K562 (cell line): ENCODE data around the gene HDAC1. TPM values are rescaled to one million over a fixed set of nuclear protein-coding genes. Genes with fewer than 3 reads are reported as not detected.
A peak's percentile ranks its signal among the peaks of the same experiment; 100 is the strongest.

Experiments
- BACH1 ChIP-seq: fragments of 200-800 bp; sonication (Bioruptor generic); IDR thresholded peaks from 2 replicates; pipeline ENCODE4 v1.6.1; 2016; ENCODE audit warnings: missing genetic modification characterization, missing compliant biosample characterization
- FIP1L1 ChIP-seq: fragments of 200-400 bp; formaldehyde crosslinking; IDR thresholded peaks from 2 replicates; pipeline ENCODE4 v1.6.1; 2018; ENCODE audit warnings: mild to moderate bottlenecking, low read depth, low read length; ENCODE audit not compliant: poor library complexity, severe bottlenecking
- FOXK1 ChIP-seq: sonication (generic); formaldehyde crosslinking; IDR thresholded peaks from 2 replicates; pipeline ENCODE4 v1.8.0; 2022; ENCODE audit warnings: missing genetic modification reagents, mild to moderate bottlenecking, borderline replicate concordance
- GABPA ChIP-seq: fragments of 200-800 bp; sonication (Bioruptor generic); conservative IDR thresholded peaks from 2 replicates; pipeline ENCODE4 v1.6.1; 2016; ENCODE audit warnings: low read depth, missing genetic modification characterization, missing compliant biosample characterization
- KDM4B ChIP-seq, 2 experiments: fragments of 450-650 bp in 1 of 2; sonication (generic) in 1 of 2; IDR thresholded peaks; 2 replicates each; pipeline ENCODE4 v1.6.1; 2016 to 2017; ENCODE audit warnings: borderline replicate concordance in 2 of 2, antibody characterized with exemption in 1 of 2, low read depth in 1 of 2, mild to moderate bottlenecking in 1 of 2
- NFE2 ChIP-seq: IDR thresholded peaks from 2 replicates; pipeline ENCODE4 v1.6.1; 2014; ENCODE audit warnings: antibody characterized with exemption, low read depth
- RBM22 ChIP-seq: fragments of 200-400 bp; formaldehyde crosslinking; IDR thresholded peaks from 2 replicates; pipeline ENCODE4 v1.6.1; 2018; ENCODE audit warnings: low read length, low read depth; ENCODE audit not compliant: poor library complexity, severe bottlenecking
- SMC3 ChIP-seq: conservative IDR thresholded peaks from 2 replicates; pipeline ENCODE4 v1.6.1; 2011; ENCODE audit warnings: low read depth, low read length, improper control_type of control experiment; ENCODE audit not compliant: insufficient read depth
- XRCC4 ChIP-seq: IDR thresholded peaks from one replicate; pipeline ENCODE4 v1.6.1; 2011; ENCODE audit not compliant: insufficient read depth, insufficient read length; ENCODE audit errors: extremely low read depth
- ZEB2 ChIP-seq: fragments of 450-650 bp; IDR thresholded peaks from 2 replicates; pipeline ENCODE4 v1.6.1; 2016
- ZNF143 ChIP-seq: sonication (generic); formaldehyde crosslinking; IDR thresholded peaks from 2 replicates; pipeline ENCODE4 v1.9.0; 2022; ENCODE audit warnings: mild to moderate bottlenecking, missing genetic modification reagents
- polyA plus RNA-seq, 8 experiments: library from polyadenylated mRNA; depleted of rRNA in 4 of 8; stranded (reverse) in 5 of 8; unstranded in 3 of 8; fragments of >200 nt; fragmentation: Nextera tagmentation in 2 of 8; fragmentation: Illumina TruSeq in 1 of 8; extraction: Ambion mirVana in 2 of 8; extraction: Trizol in 1 of 8; gene quantifications; 2 replicates each; pipeline versions ENCODE4 v1.2.1 to v1.2.3, GENCODE V29; 2011 to 2014; ENCODE audit warnings: inconsistent platforms in 1 of 8, missing spikeins in 1 of 8
- total RNA-seq, 7 experiments: library from RNA; depleted of rRNA in 6 of 7; stranded (reverse); fragments of >200 nt in 6 of 7; fragmentation: Illumina TruSeq in 2 of 7; extraction: Trizol in 2 of 7; gene quantifications; 2 replicates each; pipeline versions ENCODE4 v1.2.1 to v1.2.3, GENCODE V29; 2011 to 2021; ENCODE audit warnings: low replicate concordance in 1 of 7
- TF ChIP-seq, protein P1 (sequence below): sonication (generic); formaldehyde crosslinking; IDR thresholded peaks from 2 replicates; pipeline ENCODE4 v1.8.1; 2023; ENCODE audit warnings: mild to moderate bottlenecking, missing genetic modification reagents
- TF ChIP-seq, protein P2 (sequence below): fragments of 250-450 bp; sonication (Bioruptor Pico); IDR thresholded peaks from 2 replicates; pipeline ENCODE4 v1.8.0; 2022; ENCODE audit warnings: inconsistent platforms, mild to moderate bottlenecking, moderate library complexity, borderline replicate concordance

Gene HDAC1
- total and polyA plus RNA-seq, 9 of the 15 experiments (the other 6 are each of a cell fraction or from before 2014, with no cell fraction given) = 169 to 384 (median 193) TPM

DNA sequence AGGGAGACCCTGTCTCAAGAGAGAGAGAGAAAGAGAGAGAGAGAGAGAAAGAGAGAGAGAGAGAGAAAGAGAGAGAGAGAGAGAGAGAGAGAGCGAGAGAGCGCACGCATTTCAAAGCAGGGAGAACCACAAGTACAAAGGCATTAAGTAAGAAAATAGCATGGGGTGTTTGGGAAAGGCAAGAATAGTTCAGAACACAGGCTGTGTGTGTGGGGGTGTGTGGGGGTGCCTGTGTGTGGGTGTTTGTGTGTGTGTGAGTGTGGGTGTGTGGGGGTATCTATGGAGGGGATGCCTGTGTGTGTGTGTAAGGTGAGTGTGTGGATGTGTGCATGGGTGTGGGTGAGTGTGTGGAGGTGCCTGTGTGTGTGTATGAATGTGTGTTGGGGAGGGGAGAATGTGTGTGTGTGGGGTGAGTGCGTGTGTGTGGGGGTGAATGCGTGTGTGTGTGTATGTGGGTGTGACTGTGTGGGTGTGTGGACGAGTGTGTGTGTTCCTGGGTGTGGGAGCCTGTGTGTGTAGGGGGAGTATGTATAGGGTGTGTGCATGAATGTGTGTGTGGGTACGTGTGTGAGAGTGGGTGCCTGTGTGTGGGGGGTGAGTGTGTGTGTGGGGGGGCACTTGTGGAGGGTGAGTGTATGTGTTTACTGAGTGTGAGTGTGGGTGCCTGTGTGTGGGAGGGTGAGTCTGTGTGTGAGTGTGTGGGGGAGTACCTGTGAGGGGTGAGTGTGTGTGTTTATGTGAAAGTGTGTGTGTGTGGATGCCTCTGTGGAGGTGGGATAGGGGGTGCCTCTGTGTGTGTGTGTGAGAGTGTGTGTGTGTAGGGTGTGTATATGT lies 19.1 kb upstream of the HDAC1 start (continued):
- 0 out of 2 replicates have a peak, but pooled peaks have one; percentile 31 for TF ChIP-seq ZEB2
- no peak for TF ChIP-seq BACH1 (tag)
- no peak for TF ChIP-seq FOXK1 (CRISPR knock-in tag)
- TF ChIP-seq RBM22 = no peak
- no peak for TF ChIP-seq GABPA (tag)
- no peak for TF ChIP-seq ZNF143
- TF ChIP-seq SMC3 = no peak
- TF ChIP-seq, protein P1, sequence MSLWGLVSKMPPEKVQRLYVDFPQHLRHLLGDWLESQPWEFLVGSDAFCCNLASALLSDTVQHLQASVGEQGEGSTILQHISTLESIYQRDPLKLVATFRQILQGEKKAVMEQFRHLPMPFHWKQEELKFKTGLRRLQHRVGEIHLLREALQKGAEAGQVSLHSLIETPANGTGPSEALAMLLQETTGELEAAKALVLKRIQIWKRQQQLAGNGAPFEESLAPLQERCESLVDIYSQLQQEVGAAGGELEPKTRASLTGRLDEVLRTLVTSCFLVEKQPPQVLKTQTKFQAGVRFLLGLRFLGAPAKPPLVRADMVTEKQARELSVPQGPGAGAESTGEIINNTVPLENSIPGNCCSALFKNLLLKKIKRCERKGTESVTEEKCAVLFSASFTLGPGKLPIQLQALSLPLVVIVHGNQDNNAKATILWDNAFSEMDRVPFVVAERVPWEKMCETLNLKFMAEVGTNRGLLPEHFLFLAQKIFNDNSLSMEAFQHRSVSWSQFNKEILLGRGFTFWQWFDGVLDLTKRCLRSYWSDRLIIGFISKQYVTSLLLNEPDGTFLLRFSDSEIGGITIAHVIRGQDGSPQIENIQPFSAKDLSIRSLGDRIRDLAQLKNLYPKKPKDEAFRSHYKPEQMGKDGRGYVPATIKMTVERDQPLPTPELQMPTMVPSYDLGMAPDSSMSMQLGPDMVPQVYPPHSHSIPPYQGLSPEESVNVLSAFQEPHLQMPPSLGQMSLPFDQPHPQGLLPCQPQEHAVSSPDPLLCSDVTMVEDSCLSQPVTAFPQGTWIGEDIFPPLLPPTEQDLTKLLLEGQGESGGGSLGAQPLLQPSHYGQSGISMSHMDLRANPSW = no peak
- no peak for TF ChIP-seq FIP1L1
- TF ChIP-seq NFE2 = no peak
- no peak; a peak in 1 of 4 replicates for TF ChIP-seq KDM4B (IDR thresholded peaks at IDR 0.05; ENCODE audit: borderline replicate concordance in 2 of 2, low read depth in 1 of 2)
- no peak for TF ChIP-seq XRCC4
- TF ChIP-seq, protein P2, sequence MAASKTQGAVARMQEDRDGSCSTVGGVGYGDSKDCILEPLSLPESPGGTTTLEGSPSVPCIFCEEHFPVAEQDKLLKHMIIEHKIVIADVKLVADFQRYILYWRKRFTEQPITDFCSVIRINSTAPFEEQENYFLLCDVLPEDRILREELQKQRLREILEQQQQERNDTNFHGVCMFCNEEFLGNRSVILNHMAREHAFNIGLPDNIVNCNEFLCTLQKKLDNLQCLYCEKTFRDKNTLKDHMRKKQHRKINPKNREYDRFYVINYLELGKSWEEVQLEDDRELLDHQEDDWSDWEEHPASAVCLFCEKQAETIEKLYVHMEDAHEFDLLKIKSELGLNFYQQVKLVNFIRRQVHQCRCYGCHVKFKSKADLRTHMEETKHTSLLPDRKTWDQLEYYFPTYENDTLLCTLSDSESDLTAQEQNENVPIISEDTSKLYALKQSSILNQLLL (CRISPR knock-in tag) = no peak
- TF ChIP-seq, all 486 proteins: peak for 23
